NK-92 (cell line): ENCODE data around the gene CASZ1.

Experiments
- DNase-seq: peaks from one replicate; lab custom pipeline; 2025; ENCODE audit not compliant: unreplicated experiment; lab: John Stamatoyannopoulos, UW

Gene CASZ1

GRCh38 chr1:10675813-10676212, 120.6 kb downstream of the CASZ1 start:
- no peak for DNase-seq

GRCh38 chr1:10674700-10675609, 121.5 kb downstream of the CASZ1 start:
- DNase-seq = no peak

DNA sequence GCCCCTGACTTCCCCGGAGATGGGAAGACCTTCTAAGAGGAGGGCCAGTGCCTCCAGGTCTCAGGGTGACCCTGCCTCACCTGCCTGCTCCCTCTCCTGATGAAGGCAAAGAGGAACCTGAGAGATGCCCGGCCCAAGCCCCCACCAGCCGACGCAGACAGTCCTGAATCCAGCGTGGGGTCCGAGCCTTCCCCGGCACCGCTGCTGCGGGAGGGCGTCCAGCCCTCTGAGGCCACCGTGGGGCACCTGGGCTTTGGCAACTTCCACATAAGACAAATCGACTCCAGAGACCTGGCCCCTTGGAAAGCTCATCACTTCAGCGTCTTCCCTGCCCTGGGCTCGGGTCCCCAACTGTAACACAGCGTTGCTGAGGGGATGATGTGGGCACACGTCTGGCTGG, 122.2 kb downstream of the CASZ1 start:
- DNase-seq = no peak

DNA sequence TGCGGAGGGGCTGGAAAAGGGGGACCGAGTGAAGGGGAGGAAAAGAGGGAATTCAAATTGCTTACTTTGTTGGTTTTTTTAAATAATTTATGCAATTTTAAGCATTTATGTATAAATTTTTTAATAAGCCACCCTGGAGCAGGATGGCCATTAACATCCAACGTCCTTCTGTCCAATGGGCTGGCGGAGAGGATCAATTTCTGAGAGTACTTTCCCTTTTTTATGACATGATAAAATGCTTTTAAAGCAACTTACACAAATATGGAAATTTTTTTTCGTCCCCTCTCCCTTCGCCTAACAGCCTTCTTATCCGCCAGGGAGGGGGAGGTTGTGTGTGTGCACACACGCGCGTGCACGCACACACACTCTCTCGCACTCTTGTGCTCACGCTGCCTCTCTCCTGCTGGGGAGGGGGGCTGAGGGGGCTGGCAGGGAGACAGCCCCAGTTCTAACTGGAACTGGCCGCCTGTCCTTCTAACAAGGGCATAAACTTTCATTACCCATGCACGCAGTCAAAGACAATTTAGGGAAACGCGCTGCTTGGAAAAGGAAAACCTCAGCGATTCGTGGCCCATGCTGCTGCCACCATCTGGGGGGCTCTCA, 123.2 kb downstream of the CASZ1 start:
- no peak for DNase-seq

DNA sequence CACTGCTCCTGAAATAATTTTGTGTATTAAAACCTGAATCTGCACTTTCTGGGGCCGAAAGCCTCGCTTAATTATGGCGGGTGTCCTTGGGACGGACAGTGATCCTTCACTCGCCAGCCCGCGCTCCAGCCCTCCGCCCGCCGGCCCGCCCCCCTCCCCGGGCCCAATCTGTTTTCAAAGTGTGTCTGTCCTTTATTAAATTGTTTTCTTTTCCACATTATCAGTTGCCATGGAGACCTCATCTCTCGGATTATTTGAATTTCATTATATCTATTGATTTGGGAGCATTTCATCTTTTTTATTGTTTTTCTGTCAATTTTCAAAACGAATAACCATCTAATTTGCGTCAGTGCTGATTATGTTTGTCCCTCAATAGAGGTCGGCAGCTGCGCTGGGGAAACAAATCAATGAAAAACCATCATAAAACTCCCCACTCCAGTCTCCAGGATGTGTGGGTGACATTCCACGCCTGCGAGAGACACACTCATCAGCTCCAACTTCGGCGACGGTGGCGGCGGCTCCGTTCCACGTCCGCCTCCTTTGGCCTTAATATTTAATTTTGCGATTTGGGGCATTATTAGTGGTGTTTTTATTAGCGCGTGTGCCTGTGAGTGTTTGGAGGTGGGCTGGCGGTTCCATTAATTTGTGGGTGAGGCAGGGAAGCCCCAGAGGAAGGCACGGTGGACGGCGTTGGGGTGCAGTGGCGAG, 123.9 kb downstream of the CASZ1 start:
- DNase-seq = no peak

GRCh38 chr1:10671622-10672342, 124.7 kb downstream of the CASZ1 start:
- no peak for DNase-seq

DNA sequence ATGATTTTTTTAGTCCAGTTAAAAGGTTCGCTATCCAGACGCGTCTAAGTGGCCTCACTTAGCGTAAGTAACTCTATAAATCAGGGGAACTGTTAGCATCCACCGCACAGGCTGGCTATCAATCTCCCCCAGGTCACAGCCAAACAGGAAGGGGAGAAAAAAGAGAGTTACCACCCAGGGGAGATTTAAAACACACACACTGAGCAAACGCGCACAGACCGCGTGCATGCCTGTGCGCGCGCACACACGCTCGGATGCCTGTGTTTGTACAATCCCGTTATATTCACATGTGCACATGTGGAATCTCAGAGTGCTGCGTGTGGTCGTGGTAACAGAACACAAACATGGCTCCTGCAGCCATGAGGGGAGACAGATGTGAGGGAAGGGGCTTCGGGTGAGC, 125.4 kb downstream of the CASZ1 start:
- no peak for DNase-seq

GRCh38 chr1:10670190-10670589, 126.3 kb downstream of the CASZ1 start:
- DNase-seq = no peak

DNA sequence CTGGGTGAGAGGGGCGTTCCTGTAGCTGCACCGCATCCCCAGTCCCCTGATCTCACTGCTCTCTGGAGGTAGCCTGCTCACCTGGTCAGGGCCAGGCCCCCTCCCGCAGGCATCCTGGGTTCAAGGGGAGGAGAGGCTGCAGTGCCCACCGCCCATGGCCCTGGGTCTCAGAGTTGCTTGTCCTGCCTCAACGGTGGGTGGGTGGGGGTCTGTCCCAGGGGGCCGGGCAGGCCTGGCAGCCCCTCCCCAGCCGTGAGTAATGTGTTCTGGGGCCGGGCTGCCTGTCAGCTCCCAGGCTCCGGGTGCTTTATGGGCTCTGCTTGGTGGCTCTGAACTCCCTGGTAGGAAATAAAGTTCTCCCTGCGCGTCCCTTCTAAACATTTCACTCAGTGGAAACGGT, 126.9 kb downstream of the CASZ1 start:
- no peak for DNase-seq

DNA sequence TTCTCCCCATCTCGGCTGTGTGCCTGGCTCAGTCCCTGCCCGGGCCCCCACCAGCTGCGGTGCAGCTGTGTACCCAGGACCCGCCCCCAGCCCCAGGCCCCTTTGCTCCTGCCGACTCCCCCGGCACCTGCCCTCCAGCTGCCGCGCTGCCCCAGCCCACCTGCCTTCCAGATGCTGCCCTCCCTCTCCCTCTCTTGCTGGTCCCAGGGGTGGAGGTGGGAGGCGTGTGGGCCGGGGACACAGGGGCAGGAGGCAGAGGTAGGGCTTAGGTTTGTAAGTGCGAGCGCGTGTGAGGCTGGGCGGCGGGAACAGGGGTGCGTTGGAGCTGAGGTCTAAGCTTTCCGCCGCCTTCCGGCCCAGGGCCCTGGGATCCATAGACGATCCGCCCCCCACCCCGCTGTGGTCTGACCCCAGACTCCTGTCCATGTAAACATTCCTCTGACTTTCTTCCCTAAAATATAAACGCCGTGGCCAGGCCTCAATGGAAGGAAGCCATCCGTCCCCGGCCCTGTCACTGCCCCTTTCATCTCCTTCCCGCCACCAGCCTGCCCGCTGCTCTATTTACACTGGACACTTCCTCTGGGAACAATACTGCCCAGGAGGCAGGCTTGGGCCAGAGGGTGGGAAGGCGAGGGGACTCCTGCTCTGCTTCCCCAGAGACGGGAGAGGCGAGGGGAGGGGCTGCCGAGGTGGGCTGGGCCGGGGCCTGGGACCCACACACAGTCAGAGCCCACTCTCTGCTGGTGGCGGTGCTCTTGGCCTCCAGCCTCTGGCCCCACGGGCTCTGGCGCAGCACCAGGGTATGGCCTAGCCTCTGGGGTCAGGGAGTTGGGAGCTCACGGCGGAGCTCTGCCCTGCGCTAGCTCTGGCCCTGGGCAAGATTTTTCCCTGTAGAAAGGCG, 128.3 kb downstream of the CASZ1 start:
- DNase-seq = no peak

DNA sequence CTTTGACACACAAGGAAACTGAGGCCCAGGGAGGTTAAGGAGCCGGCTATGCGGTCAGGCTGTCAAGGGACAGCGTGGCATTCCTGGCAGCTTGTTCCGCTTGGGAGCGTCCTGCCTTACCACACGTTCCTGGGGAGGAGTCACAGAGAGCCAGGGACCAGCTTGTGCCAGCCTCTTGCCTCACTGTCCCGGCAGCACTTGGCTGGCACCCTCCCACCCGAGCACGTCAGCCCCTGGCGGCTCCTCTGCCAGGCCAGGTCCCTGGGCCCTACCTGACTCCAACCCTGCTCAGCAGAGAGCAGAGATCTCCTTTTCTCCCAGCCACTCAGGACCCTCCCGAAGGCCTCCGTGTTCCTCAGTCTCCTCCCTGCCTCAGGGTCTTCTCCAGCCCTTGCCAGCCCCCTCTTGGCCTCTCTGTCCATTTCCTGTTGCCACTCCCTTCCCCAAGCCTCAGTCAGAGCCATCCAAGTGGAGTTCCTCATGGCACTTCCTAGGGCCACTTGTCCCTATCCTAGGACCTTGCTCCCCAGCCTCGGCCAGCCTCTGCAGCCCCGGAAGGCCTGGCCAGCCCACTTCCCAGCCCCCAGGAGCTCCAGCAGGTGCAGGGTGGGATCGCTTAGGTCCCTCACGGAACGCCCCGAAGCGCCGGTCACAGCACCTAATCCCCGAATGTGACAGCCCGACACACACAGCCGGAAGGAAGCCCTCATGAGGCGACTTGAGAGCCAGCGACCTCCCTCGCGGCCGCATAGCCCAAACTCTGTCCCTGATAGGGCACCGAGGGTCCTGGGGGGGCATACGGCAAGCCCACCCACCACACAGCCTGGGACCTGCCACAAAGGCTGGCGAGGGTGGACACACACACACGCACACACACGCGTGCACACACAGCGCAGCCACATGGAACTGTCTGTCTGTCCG, 130.3 kb downstream of the CASZ1 start:
- DNase-seq = no peak

GRCh38 chr1:10665226-10665625, 131.2 kb downstream of the CASZ1 start:
- DNase-seq = no peak

GRCh38 chr1:10664251-10664650, 132.2 kb downstream of the CASZ1 start:
- DNase-seq = no peak

DNA sequence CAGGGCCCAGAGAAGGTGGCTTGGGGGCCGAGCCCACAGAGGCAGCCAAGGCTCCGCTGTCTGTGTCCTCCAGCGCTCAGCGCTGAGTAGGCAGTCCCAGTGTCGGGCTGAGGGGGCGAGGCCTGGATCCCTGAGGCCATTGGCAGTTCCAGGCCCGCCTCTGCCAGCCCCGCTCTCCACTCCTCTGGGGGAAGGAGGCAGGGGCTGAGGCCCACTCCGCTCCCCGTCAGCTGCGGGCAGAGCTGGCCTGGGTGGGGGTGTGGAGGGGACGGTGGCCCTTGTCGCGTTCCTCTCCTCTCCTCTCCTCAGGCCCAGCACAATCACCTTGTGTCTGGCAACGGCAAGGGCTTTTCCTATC, 132.8 kb downstream of the CASZ1 start:
- no peak for DNase-seq

- no peak for DNase-seq
These were observed 133.4 kb downstream of the CASZ1 start for GRCh38 chr1:10662824-10663677.

- DNase-seq = no peak
These were observed 134.3 kb downstream of the CASZ1 start for GRCh38 chr1:10662090-10662688.

GRCh38 chr1:10661453-10661852, 135.0 kb downstream of the CASZ1 start:
- no peak for DNase-seq
